Liver (tissue), 2 donors: ENCODE measurements around the gene CYP4F3.

Experiments
- EGR1 ChIP-seq, 2 donors: IDR thresholded peaks; 2 replicates each; pipeline ENCODE4 v1.6.1; 2016 to 2018; ENCODE audit warnings: antibody characterized with exemption in 2 of 2, low read depth in 2 of 2
- YY1 ChIP-seq: IDR thresholded peaks from 2 replicates; pipeline ENCODE4 v1.6.1; 2016; ENCODE audit warnings: antibody characterized with exemption, mild to moderate bottlenecking
- donor health status: healthy.

GRCh38 chr19:15673176-15673654, 32.5 kb downstream of the CYP4F3 start:
- no peak for TF ChIP-seq YY1
- TF ChIP-seq EGR1 (IDR thresholded peaks at IDR 0.05; ENCODE audit: low read depth in 2 of 2) = no peak
